Left lung (tissue), 10 donors: Measurements from ENCODE around the gene MRPL42. TPM values are rescaled to one million over a fixed set of nuclear protein-coding genes. Genes with fewer than 3 reads are reported as not detected.

Experiments
- ATAC-seq: fragments of 200-7000 bp; cut with Tn5 transposase; one replicate; pipeline ENCODE4 v1.9.1; 2020; ENCODE audit warnings: moderate library complexity
- DNase-seq, 4 donors: peaks; one replicate each; pipeline ENCODE4 v3.0.0-alpha.2; 2013 to 2020
- H3K27ac ChIP-seq, 2 donors: fragments of 200-600 bp; sonication (generic) in 1 of 2; one replicate each; pipeline versions ENCODE4 v1.5.0 to v1.8.0; 2020 to 2021
- H3K27me3 ChIP-seq, 2 donors: fragments of 200-600 bp; sonication (generic) in 1 of 2; one replicate each; pipeline versions ENCODE4 v1.5.0 to v1.8.0; 2020 to 2021
- H3K36me3 ChIP-seq, 2 donors: fragments of 200-600 bp; sonication (generic) in 1 of 2; one replicate each; pipeline versions ENCODE4 v1.5.0 to v1.8.0; 2020 to 2021
- H3K4me1 ChIP-seq, 2 donors: fragments of 200-600 bp; one replicate each; pipeline ENCODE4 v1.8.0; 2021
- H3K4me3 ChIP-seq, 2 donors: fragments of 200-600 bp; sonication (generic) in 1 of 2; one replicate each; pipeline versions ENCODE4 v1.5.0 to v1.8.0; 2020 to 2021; ENCODE audit warnings: mild to moderate bottlenecking in 1 of 2
- H3K9me3 ChIP-seq, 2 donors: fragments of 200-600 bp; sonication (generic) in 1 of 2; one replicate each; pipeline versions ENCODE4 v1.5.0 to v1.8.0; 2020 to 2021
- CTCF ChIP-seq, 2 donors: fragments of 200-600 bp; sonication (generic) in 1 of 2; IDR thresholded peaks; one replicate each; pipeline versions ENCODE4 v1.5.0 to v1.8.0; 2021; ENCODE audit warnings: antibody characterized with exemption in 2 of 2
- intact Hi-C, 2 donors: fragments of 100-400 bp; cut with DNase I; formaldehyde crosslinking; loops; one replicate each; pipeline versions ENCODE4 v1.11.2 to v1.14.2; 2022
- polyA plus RNA-seq, 6 donors: library from polyadenylated mRNA; unstranded; fragments of 120-200 nt; gene quantifications; one replicate each; pipeline ENCODE4 v1.2.1, GENCODE V29; 2013; ENCODE audit not compliant: insufficient read length in 6 of 6
- total RNA-seq, 2 donors: library from RNA; stranded (reverse); fragmentation: NEBNext Ultra II Directional; extraction: Animal tissue kit (Norgen Biotek cat#: 25700); gene quantifications; one replicate each; pipeline ENCODE4 v1.2.1, GENCODE V29; 2021
- donor health status: DM: no; HTN: yes; CAD: no.
- donor health status: DM: no; HTN: no; CAD: no.

Gene MRPL42
- total and polyA plus RNA-seq, 8 donors, result 53.2 to 70.8 (median 62.8) TPM

GRCh38 chr12:93441081-93441616 is 26.2 kb upstream of the MRPL42 start:
- intact Hi-C loops, result no loop called here
- Histone ChIP-seq H3K9me3 (no peaks in the 10 kb centered on the region), H3K36me3 (no peaks in the 10 kb centered on the region), H3K4me1 (peaks cover 7 to 52% of the 10 kb centered on the region in 2 donors), H3K4me3 (peak overlapping the region; percentile 98 to 100), H3K27ac (peak overlapping the region; percentile 90 to 94), H3K27me3 (no peaks in the 10 kb centered on the region)
- TF ChIP-seq CTCF (IDR thresholded peaks at IDR 0.05), result no peak
- ATAC-seq (peak; percentile 28), DNase-seq (peak in 2 of 4 donors; percentile 45 to 88)

- intact Hi-C loops, result no loop called here
- Histone ChIP-seq H3K4me1 (peaks cover 7 to 48% of the 10 kb centered on the region in 2 donors), H3K36me3 (no peaks in the 10 kb centered on the region), H3K4me3 (peak within 1 kb of the TSS; percentile 98 to 100), H3K9me3 (no peaks in the 10 kb centered on the region), H3K27me3 (no peaks in the 10 kb centered on the region), H3K27ac (peak within 1 kb of the TSS; percentile 90 to 94)
- ATAC-seq, result peak; percentile 97
- no peak for TF ChIP-seq CTCF (IDR thresholded peaks at IDR 0.05)
- peak; percentile 94 to 100 (median 96) for DNase-seq
These were observed 25.5 kb upstream of the MRPL42 start, which contains the start of gene UBE2N for GRCh38 chr12:93441617-93442410. TSS of gene UBE2N (minus strand) at chr12:93441947. CDS start at chr12:93441884, 63 bp downstream.

GRCh38 chr12:93442411-93443340 is 24.6 kb upstream of the MRPL42 start:
- Histone ChIP-seq H3K9me3 (no peaks in the 10 kb centered on the region), H3K27ac (peak overlapping the region; percentile 90 to 94), H3K36me3 (no peaks in the 10 kb centered on the region), H3K4me1 (peaks cover 7 to 39% of the 10 kb centered on the region in 2 donors), H3K27me3 (no peaks in the 10 kb centered on the region), H3K4me3 (peak overlapping the region; percentile 98 to 100)
- intact Hi-C loops, result no loop called here
- TF ChIP-seq CTCF (IDR thresholded peaks at IDR 0.05), result no peak
- DNase-seq (no peak), ATAC-seq (peak; percentile 6)

GRCh38 chr12:93443576-93443975 is 23.7 kb upstream of the MRPL42 start:
- H3K4me1 ChIP-seq, result peaks cover 7 to 30% of the 10 kb centered on the region in 2 donors
- no peak overlapping the region for H3K4me3 ChIP-seq
- intact Hi-C loops, result no loop called here
- DNase-seq (no peak), ATAC-seq (no peak)
- TF ChIP-seq CTCF (IDR thresholded peaks at IDR 0.05), result no peak
- no peaks in the 10 kb centered on the region for H3K27me3 ChIP-seq
- H3K36me3 ChIP-seq, result no peaks in the 10 kb centered on the region
- no peak overlapping the region for H3K27ac ChIP-seq
- H3K9me3 ChIP-seq, result no peaks in the 10 kb centered on the region
